ENCODE results near the gene ZNF716. TPM values are rescaled to one million over a fixed set of nuclear protein-coding genes. Genes with fewer than 3 reads are reported as not detected.

Gene ZNF716
- polyA plus RNA-seq, 1 of the 3 experiments (the other 2 are of a cell fraction): not detected

GRCh38 chr7:57432583-57432982 is 17.4 kb upstream of the ZNF716 start (continued):
- TF ChIP-seq ZBTB33 (IDR thresholded peaks at IDR 0.05; ENCODE audit: borderline replicate concordance, low read depth): no peak
- no peak for TF ChIP-seq CHD2 (IDR thresholded peaks at IDR 0.05; ENCODE audit: low read length, partially characterized antibody)
- TF ChIP-seq GABPA (IDR thresholded peaks at IDR 0.05; ENCODE audit: low read depth): no peak
- TF ChIP-seq TEAD4 (IDR thresholded peaks at IDR 0.05; ENCODE audit: borderline replicate concordance, insufficient read depth): no peak

GRCh38 chr7:57437581-57437980 is 12.4 kb upstream of the ZNF716 start:
- Histone ChIP-seq H3K36me3 (replicated peaks in 1 of 2; ENCODE audit: control insufficient read depth in 1 of 2, insufficient read depth in 2 of 2, low read length in 1 of 2) (no peaks in the 10 kb centered on the region), H3K79me2 (ENCODE audit: insufficient read depth) (no peaks in the 10 kb centered on the region), H3K4me1 (ENCODE audit: control insufficient read depth in 1 of 2, insufficient read depth in 2 of 2, low read depth in 1 of 2, low read length in 1 of 2) (no peaks in the 10 kb centered on the region), H3K9me2 (no peaks in the 10 kb centered on the region; the same call in 1 of the 2 replicates), H3K9me3 (peaks cover 3% of the 10 kb centered on the region; the same call in 1 of the 2 replicates), H3K4me2 (no peak overlapping the region), H4K20me1 (ENCODE audit: insufficient read depth) (no peaks in the 10 kb centered on the region), H3F3A (replicated peaks; ENCODE audit: insufficient read depth) (no peaks in the 10 kb centered on the region), H3K27me3 (ENCODE audit: insufficient read depth) (no peaks in the 10 kb centered on the region), H2AFZ (ENCODE audit: low read depth) (no peak overlapping the region), H3K27ac (ENCODE audit: low read depth in 2 of 2, low read length in 1 of 2) (no peak overlapping the region), H3K9ac (no peak overlapping the region), H3K4me3 (ENCODE audit: low read depth in 2 of 2, low read length in 1 of 2) (no peak overlapping the region)
- POLR2A ChIA-PET: no interaction called here
- no peak for DNase-seq
- WGBS (ENCODE audit: low lambda C conversion rate): 18% methylated on average over 16 of the region's 19 CpGs
- TF ChIP-seq ZBTB33 (IDR thresholded peaks at IDR 0.05; ENCODE audit: borderline replicate concordance, low read depth) (no peak), PBX3 (IDR thresholded peaks at IDR 0.05) (no peak), GATA2 (CRISPR knock-in tag; IDR thresholded peaks at IDR 0.05) (no peak), USF1 (IDR thresholded peaks at IDR 0.05; ENCODE audit: borderline replicate concordance, low read depth) (no peak), RXRA (IDR thresholded peaks at IDR 0.05; ENCODE audit: borderline replicate concordance, low read depth) (no peak), TAF1 (IDR thresholded peaks at IDR 0.05; ENCODE audit: borderline replicate concordance, low read depth, low read length) (no peak), TCF12 (IDR thresholded peaks at IDR 0.05) (no peak), CHD2 (IDR thresholded peaks at IDR 0.05; ENCODE audit: low read length, partially characterized antibody) (no peak), GABPA (IDR thresholded peaks at IDR 0.05; ENCODE audit: low read depth) (no peak), REST (IDR thresholded peaks at IDR 0.05; ENCODE audit: low read depth, low read length) (no peak), RCOR1 (IDR thresholded peaks at IDR 0.05; ENCODE audit: low read length) (no peak), MEF2A (IDR thresholded peaks at IDR 0.05; ENCODE audit: borderline replicate concordance, low read depth) (no peak), SMC3 (IDR thresholded peaks at IDR 0.05; ENCODE audit: low read depth, low read length) (no peak)
- CTCF ChIA-PET: no interaction called here

Measured in SK-N-SH (cell line).